NCI-H774 (cell line): Measurements from ENCODE around the gene MMRN2.
"Not testable (repeated sequence)": the region's sequence is repeated elsewhere in the genome, so short reads cannot be mapped to it uniquely, and the experiment has no call there.

ENCODE experiments used
- DNase-seq: peaks from one replicate; lab custom pipeline; 2025; lab: John Stamatoyannopoulos, UW

The MMRN2 gene

DNA sequence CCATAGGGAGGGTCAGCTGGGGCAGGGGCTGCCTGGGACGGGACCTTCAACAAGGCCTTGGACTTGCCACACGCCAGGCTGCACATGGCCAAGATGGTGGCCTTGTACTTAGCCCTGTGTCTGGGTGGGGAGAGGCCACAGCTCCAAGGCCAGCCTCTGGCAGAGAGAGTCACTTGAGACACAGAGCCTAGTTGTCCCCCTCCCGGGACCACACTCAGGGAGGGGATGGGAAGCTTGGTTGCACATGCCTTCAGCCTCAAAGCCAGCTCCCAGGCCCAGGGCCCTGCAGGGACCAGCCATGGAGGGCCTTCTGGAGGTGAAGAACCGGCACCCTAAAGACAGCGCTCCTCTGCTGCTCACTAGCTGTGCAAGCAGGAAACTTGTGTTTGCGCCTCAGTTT, 16.7 kb downstream of the MMRN2 start:
- DNase-seq: no peak

DNA sequence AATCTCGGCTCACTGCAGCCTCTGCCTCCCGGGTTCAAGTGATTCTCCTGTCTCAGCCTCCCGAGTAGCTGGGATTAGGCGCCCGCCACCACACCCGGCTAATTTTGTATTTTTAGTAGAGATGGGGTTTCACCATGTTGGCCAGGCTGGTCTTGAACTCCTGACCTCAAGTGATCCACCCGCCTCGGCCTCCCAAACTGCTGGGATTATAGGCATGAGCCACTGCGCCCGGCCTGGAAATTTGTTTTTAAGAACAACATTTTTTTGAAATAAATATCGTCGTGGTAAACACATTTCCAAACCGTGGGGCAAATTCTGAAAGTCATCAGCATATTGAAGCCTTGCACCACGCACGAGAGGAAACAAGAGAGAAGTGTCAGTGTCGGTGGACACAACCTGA, 17.3 kb downstream of the MMRN2 start:
- DNase-seq: not testable (repeated sequence)

DNA sequence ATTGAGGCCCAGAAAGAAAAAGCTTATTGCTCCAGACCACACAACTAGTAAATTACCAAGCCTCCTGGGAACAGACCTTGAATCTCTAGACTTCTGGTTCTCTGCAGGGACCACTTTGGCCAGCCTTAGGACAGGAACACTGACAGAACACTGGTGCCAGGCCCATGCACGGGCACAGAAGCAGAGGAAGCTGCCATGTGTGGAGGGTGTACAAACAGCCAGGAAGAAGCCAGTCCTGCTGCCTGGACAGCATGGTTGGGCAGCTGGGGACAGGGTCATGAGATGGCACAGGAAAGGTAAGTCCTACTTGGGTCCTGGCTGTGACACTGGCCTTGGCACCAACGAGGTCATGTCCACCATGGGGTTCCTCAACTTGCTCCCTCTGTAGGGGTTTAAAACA, 19.2 kb downstream of the MMRN2 start:
- DNase-seq: no peak

DNA sequence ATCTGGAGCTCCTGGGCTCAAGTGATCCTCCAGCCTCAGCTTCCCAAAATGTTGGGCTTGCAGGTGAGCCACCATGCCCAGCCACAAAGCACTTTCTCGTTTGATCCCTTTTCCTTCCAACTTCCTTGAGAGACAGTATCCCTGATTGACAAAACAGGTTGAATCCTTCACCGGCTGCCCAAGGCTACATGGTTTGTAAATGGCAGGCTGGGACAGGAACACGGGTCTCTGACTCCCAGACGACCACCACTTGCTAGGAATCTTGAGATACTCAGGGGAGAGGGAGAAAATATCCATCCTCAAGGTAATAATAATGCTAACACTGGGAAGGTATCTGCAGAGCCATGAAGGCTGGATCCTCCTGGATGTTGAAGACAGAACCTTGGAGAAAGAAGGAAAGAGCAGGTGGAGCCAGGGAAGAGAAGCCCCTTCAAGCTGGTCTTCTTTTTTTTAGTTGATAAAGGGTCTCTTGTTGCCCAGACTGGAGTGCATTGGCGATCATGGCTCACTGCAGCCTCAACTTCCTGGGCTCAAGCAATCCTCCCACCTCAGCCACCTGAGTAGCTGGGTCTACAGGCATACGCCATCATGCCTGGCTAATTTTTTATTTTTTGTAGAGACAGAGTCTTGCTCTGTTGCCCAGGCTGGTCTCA, 19.8 kb downstream of the MMRN2 start:
- DNase-seq: no peak

DNA sequence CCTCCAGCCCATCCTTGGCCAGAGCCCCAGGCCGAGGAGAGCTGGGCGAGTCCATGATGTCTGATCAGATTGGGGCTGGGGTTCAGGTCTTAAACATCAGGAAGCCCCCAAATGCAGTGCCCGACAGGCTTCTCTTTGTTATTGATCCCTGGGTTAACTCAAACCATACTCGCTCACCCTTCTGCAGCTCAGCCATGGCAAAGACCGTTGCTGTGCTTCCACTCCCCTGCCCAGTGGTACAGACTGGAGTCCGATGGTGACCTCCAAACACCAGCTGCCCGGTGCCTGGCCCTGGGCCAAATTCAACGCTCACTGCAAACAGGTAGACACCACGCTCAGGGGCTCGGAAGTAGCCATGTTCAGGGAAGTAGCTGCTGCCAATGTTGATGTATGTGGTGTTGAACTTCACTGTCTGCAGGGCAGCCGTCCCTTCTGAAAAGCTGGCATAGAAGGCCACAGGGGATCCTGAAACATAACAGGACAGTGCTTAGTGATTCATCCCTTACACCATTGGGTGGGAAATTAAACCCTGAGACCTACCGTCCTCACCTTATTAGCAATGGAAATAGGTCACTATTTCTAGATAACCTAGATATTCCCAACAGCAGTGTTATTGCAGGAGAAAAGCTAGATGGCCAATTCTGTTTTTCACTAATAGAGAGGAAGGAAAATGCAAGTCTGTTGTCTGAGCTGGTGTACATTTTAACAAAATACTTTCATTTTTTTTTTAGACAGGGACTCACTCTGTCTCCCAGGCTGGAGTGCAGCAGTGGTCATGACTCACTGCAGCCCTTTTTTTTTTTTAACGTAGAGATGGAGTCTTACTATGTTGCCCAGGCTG, 20.5 kb downstream of the MMRN2 start:
- DNase-seq: no peak

DNA sequence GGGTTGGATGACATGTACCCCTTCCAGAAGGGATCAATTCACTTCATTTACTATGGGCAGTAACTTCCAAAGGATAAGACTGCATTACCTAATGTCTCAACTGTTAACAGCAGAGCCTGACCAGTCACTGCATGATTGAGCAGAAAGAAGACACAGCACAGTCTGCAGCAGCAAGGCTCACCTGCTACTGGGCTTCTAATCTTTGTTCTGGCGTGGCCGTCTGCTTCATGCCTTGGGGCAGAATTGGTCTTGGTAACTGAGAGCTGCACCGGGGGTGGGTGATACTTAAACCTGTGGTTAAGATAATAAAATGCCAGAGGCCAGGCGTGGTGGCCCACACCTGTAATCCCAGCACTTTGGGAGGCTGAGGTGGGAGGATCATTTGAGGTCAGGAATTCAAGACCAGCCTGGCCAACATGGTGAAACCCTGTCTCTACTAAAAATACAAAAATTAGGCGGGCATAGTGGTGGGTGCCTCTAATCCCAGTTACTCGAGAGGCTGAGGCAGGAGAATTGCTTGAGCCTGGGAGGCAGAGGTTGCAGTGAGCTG, 23.2 kb downstream of the MMRN2 start:
- DNase-seq: not testable (repeated sequence)

DNA sequence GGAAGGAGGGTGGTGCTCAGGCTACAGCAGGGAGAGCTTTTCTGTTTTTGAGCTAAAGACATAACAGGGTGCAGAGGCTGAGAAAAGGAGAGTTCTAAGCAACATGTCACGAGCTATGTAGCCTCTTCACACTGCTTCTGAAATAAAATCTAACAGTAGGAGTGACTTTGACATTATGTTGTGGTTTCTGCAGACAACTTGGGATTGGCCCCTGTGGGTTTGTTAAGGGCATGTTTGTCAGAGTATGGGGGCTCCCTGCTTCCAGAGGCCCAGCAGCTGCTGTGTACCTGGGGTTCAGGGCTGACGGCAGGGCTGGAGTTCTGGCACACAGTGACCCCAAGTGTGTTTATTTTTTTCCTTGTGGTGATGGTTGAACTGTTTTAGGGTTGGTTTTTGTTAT, 24.7 kb downstream of the MMRN2 start:
- DNase-seq: no peak

DNA sequence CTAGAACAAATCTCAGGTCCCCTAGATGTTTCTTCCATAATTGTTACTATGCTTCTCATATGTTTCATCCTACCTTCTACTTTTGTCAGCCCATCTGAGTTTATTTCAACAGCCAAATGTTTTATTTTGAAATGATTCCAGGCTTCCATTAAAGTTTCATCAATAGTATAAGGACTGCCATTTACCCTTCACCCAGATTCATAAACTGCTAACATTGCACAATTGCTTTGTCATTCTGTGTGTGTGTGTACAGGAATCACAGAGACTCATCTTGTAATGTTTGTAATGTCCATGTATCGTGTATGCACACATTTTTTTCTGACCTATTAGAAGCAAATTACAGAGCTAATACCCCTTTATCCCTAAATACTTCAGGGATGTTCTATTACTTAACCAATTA, 25.5 kb downstream of the MMRN2 start:
- no peak for DNase-seq

DNA sequence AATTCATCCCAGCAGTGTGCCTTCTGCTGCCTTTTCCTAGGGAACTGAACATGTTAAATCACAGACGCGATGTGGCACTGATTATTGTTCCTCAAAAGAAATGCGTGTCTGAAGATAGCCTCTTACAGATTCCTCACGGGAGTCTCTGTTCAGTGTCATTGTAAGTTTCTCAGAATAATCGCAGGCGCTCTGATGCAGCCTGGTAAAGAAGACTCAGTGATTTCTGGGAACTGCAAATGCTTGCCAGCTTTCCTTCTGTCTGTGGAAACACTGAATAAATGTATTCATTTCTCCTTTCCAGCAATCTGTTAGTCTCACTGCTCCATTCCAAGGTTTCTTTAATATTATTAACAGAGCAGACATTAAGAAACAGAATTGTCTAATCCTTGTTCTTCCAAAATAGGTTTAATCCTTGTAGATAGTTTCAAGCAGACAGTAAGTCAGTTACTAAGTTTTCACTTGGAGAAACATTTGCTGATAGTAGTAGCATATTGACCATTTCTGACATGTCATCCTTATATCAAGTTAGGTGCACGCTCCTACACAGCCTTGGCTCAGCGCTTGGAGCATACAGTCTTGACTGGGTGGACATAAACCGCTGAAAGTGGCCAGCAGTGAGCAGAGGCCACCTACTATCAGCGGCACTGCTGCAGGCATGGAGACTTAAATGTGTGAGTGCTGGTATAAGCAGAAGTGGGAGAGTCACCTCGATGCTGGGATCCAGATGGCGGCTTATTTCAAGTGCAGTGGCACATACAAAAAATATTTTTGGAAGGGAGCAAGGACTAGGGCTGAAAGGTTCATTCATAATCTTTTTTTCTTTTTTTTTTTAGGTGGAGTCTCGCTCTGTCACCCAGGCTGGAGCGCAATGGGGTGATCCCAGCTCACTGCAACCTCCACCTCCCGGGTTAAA, 27.7 kb downstream of the MMRN2 start:
- DNase-seq: no peak

DNA sequence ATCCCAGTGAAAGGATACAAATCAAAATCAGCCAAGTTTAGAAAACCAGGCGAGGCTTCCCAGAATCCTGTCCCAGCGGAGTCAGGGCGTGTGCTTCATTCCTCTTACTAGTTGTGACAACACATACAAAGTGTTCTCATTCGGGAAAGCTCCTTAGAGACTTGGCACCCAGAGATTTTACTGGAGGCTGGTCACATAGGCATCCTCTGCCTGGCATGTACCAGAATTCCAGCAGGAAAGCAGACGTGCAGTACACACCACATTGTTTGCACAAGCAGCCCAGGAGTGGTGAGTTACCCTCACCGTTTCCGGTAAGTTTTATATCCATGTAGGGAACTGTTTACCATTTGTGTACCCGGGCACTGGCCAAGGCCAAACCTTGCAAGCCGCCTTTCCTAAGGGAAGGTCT, 34.9 kb downstream of the MMRN2 start:
- no peak for DNase-seq

DNA sequence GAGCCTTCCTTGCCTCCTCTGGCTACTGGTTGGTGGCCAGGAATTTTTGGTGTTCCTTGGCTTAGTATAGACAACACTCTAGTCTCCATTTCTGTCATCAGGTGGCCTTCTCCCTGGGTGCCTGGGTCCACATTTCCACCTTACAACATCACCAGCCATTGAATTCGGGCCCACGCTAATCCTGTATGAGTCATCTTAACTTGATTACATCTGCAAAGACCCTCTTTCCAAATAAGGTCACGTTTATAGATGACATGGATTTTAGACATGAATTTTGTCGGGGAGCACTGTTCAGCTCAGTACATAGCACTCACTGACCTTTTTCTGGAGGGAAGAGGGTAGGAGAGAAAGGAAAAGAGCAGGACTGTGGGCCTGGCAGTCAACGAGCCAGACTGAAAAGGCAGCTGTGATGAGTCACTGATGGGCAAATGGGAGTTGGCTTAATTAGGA, 39.4 kb downstream of the MMRN2 start:
- no peak for DNase-seq

DNA sequence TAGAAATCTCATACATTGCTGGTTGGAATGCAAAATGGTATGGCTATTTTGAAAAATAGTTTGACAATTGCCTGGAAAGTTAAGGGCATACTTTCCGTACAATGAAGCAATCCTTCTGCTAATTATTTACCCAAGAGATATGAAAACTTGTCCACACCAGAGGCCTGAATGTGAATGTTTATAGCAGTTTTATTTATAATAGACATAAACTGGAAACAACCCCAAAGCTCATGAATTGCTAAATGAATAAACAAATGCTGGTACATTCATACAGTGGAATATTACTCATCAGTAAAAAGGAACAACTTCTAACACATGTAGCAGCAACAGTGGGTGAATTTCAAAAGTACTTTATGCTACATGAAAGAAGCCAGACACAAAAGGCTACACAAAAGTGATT, 42.7 kb downstream of the MMRN2 start:
- DNase-seq: no peak

DNA sequence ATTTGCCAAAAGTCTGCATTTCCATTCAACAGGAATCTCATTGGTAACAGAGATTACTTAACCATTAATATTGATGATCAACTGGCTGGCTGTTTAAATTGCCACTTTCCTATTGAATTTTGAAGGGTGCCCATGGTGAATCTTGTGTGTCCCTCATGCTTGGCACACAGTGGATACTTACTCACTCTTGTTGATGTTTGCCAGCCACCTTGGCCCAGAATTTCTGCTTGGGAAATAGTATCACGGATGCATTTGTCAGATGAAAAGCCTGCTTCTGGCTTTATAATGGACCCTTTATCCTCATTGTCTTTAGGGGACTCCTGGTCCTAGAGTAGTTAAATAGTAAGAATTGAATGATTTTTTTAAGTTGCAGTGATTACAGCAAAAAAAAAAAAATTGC, 52.0 kb downstream of the MMRN2 start:
- DNase-seq: no peak

DNA sequence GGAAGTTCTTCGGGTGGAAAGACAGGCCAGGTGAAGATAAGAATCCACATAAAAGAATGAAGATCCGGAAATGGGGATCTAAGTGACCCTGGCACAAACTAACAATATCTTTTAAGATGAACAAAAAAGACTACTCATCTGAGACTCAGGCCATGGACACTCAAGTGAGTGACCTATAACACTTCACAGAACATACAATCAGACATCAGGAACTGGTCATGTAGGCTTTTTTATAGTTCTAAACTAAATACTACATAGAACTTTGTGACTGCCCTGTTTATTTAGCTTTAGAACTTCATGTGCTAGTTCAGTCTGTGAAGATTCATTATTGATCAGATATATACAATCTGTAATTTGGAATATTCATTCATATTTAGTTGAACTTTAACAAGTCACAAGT, 52.8 kb downstream of the MMRN2 start:
- no peak for DNase-seq

DNA sequence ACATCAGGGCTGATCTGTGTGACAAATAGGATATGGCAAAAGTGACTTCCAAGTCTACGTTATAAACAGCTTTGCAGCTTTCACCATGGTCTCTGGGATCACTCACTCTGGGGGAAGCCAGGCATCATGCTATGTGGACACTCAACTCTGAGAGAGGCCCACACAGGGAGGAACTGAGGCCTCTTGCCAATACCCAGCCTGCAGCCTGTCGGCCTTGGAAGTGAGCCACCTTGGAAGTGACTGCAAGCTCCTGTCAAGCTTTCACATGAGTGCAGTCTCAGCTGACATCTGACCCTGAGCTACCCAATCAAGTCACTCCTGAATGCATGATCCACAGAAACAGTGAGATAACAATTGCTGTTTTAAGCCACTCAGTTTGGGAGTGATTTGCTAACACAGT, 56.5 kb downstream of the MMRN2 start:
- DNase-seq: no peak

DNA sequence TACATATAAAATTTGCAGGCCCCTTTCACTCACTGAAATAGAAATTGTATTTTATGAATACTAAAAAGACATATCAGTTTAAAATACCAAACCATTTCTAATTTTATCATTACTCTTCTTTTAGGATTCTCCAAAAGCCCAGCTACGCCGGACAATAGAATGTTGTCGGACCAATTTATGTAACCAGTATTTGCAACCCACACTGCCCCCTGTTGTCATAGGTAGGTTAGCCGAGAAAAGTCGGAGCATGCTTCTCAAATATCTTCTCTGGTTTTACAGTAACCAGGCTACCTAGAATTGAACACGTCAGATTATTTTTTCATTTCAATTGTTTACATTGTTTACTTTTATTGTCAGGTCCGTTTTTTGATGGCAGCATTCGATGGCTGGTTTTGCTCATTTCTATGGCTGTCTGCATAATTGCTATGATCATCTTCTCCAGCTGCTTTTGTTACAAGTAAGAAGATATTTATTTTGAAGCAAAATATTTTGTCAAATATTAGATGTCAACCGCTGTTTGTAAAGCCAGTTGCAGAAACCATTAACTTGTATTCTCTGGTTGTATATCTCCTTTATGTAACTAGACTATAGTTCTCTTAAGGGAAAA, 57.6 kb downstream of the MMRN2 start:
- DNase-seq: no peak

DNA sequence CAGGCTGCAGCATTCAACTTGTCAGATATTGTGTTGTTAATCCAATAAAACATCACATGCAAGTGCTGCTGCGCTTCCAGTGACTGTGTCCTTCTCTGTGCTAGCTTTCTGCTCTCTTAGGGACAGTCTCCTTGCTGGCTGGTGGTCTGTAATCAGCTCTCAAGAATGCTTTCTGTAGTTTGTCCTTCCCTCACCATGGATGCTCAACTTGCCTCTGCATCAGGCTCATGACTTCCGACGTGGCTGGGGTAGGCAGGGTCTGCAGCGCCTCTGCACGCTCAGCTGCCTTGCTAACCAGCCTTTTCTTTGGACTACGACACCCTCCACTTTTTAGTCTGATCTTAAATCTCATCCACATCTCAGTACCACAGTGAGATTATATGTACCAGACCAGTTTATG, 58.3 kb downstream of the MMRN2 start:
- no peak for DNase-seq

DNA sequence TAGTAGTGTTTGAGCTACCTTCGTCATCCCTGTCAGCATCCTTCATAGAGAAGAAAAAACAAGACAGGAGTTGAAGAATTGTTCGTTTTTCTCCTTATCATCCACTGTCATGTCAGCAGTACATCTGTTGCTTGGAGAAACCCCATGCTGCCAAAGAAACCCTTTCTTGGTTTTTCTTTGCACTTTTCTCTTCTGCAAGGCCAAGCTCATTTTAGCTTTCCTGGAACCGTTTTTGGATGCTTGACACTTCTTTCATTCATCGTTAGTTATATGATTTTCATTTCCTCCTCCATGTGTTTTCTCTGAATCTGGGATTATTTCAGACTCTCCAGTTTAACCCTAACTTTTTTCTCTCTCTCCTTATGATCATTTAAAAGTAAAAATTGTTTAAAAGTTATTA, 58.9 kb downstream of the MMRN2 start:
- no peak for DNase-seq

DNA sequence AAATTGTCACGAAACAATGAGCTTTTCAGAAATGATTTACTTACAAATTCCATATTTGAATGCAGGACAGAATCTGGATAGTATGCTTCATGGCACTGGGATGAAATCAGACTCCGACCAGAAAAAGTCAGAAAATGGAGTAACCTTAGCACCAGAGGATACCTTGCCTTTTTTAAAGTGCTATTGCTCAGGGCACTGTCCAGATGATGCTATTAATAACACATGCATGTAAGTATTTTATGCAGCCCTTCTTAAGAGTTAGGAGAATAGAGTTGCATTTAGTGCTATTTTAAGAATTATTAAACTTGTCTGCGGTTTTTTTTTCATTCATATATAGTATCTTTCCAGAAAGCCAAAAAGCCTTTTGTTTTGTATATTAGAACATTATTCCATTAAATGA, 67.4 kb downstream of the MMRN2 start:
- no peak for DNase-seq

DNA sequence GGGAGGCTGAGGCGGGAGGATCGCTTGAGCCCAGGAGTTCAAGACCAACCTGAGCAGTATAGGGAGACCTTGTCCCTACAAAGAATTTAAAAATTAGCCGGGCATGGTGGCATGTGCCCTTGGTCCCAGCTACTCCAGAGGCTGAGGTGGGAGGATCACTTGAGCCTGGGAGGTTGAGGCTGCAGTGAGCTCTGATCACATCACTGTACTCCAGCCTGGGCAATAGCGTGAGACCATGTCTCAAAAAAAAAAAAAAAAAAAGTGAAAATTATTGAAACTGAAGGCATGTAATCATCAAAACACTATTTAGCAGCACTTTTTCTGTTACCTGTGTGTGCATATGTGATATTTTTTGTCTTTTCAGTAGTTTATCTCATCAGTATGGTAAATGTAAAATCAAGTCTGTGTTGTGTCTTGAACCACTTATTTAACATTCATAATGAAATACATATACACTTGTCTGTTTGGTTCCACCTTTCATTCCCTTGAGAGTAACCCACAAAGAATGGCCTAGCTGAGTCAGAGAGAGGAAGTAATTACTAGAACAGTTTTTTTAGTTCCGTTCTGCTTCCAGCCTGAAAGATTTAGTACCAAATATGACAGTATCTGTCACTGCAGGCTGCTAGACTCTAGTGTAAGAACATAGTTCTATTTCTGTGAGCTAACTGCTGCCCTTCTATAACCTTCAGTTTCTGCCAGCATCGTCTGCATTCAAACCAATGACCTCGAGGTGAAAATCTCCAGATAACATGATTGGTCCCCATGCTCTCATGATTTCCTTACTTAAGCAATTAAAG, 68.6 kb downstream of the MMRN2 start:
- no peak for DNase-seq
